Measurements from ENCODE around the gene DPP9.

DPP9 gene

DNA sequence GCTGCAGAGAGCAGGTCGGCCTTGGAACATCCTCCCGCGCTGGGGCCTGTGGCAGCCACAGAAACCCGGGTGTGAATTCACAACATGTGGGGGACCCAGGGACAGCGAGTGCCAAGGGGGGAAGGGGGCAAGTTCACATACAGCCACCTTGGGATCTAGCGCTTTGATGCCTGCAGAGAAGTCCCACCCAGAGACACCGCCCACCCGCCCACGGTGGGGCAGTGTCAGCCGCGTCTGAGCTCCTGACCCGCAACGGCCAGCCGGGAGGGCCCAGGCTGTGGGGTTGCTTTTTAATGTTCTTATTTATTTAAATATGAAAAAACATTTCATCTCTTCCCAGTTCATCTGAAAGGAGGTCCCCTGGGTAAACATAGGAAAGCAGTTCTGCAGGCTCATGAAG lies 66.4 kb downstream of the DPP9 start:
- no peak for DNase-seq (ENCODE audit: low read depth, low spot score)

DNA sequence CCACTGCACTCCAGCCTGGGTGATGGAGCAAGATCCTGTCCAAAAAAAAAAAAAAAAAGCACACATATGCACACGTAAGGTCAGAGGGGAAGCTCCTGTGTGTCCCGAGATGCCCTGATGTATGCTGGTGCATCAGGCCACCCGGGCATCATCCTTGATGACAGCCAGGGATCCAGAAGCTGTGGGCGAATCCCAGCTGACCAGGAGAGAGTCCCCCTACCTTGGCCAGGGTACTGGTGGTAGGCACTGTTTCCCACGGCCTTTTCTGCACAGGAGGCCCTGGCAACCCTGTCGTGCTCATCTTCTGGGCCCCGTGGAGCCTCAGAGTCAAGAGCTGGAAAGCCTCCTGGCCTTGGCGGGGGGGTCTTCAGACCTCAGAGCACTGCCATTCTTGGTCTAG lies 67.5 kb downstream of the DPP9 start:
- no peak for DNase-seq (ENCODE audit: low read depth, low spot score)

DNA sequence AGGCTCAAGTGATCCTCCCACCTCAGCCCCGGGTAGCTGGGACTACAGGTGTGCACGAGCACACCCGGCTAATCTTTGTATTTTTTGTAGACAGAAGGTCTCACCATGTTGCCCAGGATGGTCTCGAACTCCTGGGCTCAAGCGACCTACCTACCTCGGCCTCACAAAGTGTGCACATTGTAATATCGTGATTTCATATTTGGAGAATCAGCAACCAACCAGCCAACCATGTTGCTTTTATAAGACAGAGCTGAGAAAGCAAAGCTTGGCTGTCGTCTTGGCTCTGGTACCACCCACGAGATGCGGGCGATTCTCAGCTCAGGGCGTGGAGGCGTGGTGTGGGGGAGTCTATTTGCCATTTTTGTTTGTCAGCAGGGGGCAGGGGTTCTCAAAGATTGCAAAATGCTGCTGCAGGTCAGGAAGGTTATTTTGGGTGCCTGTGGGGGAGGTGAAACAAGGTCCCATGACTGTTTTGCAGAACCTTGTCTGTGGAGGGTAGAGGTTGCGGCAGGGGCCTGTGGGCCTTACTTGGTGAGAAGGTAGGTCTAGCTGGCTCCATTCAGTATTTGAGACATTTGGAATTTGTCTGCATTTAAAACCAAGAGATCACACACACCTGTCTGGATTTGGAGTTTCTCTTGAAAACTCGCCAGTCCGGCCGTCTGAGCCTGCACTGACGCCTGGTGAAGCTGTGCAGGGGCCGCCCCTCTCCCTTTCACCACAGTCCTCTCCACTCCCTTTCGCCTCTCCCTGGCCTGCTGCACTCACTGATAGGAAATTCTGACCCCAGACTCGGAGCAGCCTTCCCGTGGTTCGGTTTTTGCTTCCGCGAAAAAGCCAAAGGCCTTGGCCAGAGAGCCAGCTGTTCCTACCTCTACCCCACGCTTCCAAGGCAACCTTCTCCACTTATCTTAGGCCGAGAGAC lies 68.9 kb downstream of the DPP9 start:
- no peak for DNase-seq (ENCODE audit: low read depth, low spot score)

DNA sequence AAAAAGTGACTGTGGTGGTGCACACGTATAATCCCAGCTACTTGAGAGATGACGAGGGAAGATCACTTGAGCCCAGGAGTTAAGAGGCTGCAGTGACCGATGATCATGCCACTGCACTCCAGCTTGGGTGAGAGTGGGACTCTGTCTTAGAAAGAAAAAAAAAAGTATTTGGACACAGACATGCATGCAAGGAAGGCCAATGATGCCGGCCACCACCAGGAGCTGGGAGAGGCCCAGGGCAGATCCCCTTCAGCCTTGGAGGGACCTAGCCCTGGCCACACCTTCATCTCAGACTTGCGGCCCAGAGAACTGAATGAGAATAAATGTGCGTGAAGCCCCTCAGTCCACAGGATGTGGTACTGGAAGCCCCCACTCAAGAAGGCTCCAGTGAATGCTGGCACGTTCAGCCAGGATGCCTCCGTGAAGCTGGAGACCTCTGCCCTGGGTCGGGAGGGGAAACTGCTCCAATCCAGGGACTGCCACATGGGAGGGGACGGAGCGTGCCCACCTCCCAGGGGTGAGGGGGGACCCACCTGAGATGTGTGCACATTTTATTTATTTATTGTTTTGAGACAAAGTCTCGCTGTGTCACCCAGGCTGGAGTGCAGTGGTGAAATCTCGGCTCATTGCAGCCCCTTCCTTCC lies 69.7 kb downstream of the DPP9 start:
- DNase-seq (ENCODE audit: low read depth, low spot score) = no peak

DNA sequence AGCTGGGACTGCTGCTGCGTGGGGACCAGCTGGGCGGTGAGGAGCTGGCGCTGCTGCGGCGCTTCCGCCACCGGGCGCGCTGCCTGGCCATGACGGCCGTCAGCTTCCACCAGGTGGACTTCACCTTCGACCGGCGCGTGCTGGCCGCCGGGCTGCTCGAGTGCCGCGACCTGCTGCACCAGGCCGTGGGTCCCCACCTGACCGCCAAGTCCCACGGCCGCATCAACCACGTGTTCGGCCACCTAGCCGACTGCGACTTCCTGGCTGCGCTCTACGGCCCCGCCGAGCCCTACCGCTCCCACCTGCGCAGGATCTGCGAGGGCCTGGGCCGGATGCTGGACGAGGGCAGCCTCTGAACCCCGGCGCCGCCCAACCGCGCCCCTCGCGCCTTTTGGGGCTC lies 71.6 kb downstream of the DPP9 start:
- DNase-seq (ENCODE audit: low read depth, low spot score) = no peak

DNA sequence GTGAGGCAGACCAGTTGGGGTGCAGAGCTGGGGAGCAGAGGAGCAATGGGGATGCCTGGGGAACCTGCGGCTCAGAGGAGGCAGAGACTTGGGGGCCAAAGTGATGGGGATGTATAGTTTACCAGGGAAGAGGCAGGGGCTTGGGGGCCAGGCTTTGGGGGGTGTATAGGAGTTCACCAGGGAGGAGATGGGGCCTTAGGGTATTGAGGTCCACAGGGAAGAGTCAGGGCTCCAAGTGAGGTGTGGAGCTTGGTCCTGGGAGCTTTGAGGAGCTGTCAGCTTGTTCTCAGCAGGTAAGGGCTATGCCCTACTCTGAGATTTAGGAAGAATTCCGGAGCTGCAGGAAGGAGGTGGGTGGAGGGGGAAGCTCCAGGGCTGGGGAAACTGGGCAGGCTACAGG lies 73.5 kb downstream of the DPP9 start:
- DNase-seq (ENCODE audit: low read depth, low spot score) = no peak

DNA sequence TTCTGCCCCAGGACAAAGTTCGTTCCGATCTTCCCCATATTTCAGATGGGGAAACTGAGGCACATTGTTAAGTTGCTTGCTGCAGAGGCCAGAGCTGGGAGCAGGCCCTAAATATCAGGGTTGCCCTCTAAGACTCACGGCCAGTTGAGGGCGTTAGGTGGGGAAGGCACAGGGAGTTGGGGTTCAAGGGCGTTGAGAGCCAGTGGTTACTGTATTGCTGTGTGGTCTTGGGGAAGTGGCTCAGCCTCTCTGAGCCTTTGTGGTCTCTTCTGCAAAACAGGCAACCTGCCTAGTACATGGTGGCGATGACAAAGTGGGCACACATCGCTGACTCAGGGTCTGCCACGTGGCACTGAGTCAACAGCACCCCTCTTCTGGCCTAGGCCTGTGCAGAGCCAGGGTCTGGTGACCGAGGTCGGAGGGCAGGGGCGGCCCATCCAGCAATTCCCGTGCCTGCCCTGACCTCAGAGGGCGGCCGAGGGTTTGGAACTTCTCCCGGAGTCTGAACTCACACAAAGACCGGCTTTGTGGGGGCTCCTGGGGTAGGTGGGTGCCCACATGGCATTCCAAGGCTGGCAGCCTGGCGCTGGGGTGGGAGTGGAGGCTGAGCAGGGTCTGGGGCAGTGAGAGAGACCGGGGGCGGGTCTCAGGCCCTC lies 74.1 kb downstream of the DPP9 start:
- DNase-seq (ENCODE audit: low read depth, low spot score) = no peak

DNA sequence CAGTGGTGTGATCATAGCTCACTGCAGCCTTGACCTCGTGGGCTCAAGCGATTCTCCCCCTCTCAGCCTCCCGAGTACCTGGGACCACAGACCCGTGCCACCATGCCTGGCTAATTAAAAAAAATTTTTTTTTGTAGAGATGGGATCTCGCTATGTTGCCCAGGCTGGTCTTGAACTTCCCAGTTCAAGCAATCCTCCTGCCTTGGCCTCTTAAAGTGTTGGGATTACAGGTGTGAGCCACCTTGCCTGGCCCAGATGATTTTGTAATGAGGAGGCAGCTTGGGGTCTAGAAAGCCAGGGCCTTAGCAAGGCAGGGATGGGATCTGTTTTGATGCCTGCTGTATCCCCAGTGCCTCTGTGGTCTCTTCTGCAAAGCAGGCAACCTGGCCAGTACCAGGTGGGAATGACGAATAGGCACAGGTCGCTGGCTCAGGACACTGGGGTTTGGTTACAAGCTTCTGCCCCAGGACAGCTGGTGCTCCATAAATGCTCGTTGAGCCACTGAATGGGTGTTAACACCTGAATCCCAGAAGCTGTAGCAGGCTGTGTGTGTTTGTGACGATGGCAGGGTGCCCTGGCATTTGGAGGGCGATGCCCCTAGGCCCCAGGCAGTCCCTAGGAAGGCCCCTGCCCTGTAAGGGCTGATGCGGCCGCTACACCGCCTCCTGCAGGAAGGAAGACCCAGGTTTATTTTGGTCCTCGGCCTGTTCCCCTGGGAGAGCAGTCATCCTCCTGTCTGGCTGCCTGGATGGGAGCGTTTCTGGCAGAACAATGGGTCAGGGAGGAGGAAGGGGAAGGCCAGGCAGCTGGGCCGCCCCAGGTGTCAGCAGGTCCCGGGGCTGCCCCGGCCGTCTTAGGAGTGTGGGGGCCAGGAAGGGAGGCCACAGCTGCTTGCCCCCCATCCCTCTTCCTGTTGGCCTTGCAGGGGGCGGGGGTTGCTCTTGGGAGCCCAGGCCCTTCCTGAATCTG lies 75.7 kb downstream of the DPP9 start:
- peak; percentile 29 for DNase-seq (ENCODE audit: low read depth, low spot score)

DNA sequence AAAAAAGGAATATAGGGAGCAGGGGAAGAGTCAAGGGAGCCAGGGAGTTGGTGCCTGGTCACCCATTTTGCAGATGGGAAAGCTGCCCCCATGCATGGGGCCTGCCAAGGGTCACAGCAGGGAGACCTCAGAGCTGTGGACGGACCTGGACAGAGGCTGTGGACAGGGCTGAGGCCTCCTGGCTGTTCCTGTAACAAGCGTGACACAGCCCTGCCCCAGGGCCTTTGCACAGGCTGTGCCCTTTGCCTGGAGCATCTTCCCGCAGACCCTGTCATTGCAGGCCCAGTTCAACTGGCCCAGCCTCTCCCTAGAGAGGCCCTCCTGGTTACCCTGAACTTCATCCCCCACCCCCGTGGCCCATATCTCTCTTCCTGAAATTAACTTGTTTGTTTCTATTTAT lies 77.9 kb downstream of the DPP9 start:
- DNase-seq (ENCODE audit: low read depth, low spot score) = no peak

DNA sequence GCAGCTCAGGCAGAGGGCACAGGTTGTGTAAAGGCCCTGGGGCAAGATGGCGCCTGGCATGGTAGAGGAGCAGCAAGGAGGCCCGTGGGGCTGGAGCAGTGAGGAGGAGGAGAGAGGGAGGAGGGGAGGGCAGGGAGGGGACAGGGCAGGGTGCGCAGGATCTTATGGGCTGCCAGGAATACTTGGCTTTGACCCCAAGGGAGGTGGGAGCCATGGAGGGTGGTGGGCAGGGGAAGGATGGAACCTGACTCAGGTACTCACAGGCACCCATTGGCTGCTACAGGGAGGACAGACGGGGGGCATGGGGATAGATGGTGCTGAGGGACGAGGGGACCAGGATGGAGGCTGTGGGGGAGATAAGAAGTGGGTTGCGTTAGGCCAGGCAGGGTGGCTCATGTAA lies 81.0 kb downstream of the DPP9 start:
- no peak for DNase-seq (ENCODE audit: low read depth, low spot score)

DNA sequence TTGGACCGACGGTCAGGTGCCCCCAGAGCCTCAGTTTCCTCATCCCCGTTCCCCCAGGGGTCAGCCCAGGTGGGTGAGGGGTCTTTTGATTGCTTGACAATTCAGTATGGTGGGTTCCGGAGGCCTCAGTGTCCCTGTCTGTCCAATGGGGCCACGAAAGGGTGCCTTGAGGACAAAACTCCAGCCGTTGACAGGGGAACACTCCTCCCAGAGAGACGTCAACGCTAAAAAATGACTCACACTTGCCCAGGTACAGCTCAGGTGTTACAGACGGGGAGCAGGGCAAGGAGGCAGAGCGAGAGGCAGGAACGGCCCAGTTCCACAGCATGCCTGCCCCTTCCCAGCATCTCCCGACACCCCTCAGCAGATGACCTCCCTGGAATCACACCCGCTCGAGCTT lies 82.5 kb downstream of the DPP9 start:
- no peak for DNase-seq (ENCODE audit: low read depth, low spot score)

DNA sequence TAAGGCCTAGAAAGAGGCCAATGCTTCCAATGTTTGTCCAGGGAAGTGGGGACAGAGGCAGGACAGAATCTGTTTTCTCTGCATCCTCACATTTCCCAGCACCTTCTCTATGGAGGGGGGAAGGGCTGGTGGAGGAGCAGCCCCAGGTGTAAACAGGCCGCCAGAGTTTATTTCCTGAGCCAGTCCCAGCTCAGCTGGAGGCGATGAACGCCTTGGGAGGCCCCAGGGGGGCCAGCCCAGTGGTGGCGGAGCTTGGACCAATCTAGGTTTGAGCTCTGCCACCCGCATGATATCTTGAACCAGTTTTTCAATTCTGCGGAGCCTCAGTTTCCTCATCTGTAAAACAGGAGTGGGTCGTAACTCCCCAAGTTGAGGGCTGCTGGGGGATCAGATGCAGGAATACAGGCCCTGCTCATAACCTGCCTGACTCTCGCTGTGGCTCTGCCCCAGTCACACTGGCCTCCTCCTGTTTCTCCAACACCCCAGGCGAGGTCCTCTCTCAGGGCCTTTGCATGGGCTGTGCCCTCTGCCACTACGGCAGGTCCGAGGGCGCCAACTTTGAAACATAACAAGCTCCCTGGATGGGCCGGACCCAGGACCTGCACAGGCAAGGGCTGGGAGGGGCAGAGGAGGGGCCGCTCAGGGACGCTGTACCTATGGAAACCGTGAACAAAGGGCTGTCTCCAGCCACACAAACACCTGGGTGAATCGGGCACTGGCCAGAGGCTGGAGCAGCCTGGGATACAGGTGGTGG lies 83.2 kb downstream of the DPP9 start:
- peak; percentile 73 for DNase-seq (ENCODE audit: low read depth, low spot score)

DNA sequence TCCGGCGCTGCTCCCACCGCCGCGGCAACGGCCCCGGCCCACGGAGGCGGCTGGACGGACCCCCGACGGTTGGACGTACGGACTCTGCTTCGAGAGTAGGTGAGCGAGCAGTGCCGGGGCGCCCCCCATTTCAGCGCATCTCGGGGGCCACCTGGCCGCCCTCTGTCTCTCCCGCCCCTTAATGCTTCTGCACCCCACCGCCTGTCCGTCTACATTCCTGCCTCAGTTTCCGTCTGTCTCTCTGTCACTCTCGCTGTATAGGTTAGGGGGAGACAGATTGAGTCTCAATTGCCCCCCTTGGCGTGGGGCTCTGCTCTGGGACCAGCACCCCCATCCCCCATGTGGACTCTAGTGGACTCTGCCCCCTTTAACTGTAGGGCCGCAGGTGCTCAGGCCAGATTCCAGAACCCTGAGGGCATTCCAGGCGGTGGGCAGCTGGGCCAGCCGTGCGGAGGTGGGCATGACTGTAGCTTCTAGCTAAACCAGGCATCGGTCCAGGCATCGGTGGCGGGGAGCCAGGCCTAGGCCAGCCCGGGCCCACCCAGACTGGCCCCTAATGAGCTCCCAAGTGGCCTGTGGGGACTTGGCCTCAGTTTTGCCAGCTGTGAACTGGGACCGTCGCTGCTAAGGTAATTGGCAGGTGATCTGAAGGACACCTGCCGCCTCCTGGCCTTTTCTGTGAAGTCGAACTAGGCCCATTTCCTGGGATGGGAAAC lies 84.0 kb downstream of the DPP9 start:
- no peak for DNase-seq (ENCODE audit: low read depth, low spot score)

DNA sequence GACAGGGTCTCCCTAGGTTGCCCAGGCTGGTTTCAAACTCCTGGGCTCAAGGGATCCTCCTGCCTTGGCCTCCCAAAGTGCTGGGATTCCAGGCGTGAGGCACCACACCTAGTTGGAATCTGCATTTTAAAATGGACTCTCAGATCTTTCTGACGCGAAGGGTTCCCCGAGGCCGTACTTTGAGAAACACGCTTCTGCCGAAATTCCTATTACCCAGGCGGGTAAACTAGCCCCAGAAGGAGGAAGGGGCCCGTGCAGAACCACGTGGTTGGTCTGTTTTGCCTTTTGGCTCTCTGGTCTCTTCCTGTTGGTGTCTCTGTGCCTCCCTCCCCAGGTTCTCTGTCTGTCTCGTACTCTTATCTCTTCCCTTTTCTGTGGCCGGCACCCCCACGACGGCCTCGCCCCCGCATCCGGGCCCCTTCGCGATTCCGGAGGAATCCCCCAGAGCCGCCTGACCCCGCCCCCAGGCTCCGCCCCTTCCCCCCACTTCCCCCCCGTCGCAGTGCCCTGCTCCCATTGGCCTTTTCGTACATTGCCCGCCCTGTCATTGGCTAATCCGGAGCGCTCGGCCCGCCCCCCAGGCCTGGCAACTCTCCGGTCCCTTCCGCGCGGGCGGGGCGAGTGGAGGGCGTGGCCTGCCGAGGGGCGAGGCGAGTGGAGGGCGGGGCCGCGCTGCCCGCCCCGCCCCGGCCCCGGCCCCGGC lies 84.7 kb downstream of the DPP9 start, which contains the start of gene TNFAIP8L1:
Gene TNFAIP8L1, plus strand, starts transcription at position 689 of the 703 bp plus-strand sequence. CDS start 12,354 bp downstream, outside the sequence.
- peak; percentile 94 for DNase-seq (ENCODE audit: low read depth, low spot score)

DNA sequence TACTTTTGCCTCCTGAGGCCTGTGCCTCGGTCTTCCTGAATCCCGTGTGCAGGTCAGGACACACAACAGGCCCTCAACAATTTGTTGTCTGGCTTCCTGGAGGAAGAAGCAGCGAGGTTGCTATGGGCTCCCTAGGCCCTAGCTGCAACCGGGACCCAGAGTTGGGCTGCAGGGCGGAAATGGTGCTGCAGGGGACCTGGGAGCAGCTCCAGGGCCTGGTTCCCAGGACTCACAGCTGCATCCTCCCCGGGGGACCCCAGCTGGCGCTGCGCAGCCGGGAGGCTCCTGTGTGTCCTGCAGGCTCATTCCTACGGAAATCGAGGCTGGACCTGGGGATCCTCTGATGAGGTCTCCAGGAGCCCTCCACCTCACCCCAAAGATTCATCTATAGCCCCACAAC lies 85.3 kb downstream of the DPP9 start:
- DNase-seq (ENCODE audit: low read depth, low spot score) = no peak

DNA sequence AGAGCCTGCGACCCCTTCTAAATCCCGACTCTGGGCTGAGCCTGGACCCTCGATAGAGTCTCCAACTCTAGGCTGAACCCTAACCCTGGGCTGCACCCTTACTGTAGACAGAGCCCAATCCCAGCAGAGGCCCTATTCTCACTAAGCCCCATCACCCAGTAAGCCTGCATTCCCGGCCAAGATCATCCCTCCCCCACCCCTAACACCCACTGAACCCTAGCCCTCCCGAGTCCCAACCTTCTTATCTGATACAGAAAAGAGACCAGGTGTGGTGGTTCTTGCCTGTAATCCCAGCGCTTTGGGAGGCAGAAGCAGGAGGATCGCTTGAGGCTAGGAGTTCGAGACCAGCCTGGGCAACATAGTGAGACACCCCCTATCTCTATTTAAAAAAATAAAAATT lies 86.9 kb downstream of the DPP9 start:
- DNase-seq (ENCODE audit: low read depth, low spot score) = no peak

DNA sequence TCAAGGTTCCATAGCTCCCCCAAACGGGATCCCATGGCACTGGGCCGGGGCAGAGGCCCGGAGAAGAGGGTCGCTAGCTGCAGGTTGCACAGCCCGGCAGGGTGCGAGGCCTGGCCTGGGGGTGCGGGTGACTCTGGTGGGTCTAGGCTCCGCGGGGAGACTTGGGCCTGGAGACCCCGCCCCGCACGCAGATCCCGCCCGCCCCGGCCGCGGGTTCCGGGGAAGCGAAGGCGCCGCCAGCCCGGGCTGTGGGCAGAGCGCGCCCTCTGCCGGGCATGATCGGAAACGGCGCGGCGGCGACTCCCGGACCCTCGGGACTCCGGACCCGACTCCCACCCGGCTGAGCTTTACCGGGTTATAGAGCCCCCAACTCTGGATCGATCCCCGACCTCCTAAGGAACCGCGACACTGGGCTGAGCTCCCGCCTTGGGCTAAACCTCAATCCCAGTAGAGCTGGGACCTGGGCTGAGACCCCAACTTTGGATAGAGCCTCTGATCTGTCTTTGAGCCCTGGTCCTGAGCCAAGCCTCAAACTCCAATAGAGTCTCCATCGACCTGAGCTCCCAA lies 87.4 kb downstream of the DPP9 start:
- peak; percentile 81 for DNase-seq (ENCODE audit: low read depth, low spot score)

DNA sequence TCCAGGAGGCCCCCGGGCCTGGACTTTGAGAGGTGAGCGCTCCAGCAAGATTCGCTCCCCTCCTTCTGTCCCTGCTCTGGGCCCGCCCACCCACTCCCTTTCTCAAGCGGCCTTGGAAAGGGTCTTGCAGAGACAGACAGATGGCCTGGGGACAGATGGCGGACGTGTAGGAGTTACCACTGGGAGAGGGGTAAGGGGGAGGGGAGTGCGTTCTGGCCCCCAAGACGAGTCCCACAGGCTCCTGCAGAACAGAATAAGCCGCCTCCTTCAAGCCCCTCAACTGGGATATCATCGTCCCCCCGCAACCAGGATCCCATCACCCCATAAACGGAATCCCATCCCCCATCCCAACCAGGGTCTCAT lies 87.9 kb downstream of the DPP9 start:
- DNase-seq (ENCODE audit: low read depth, low spot score) = peak; percentile 47
